Suprapubic skin (tissue), 4 donors: ENCODE data around the gene TFB2M. TPM values are rescaled to one million over a fixed set of nuclear protein-coding genes. Genes with fewer than 3 reads are reported as not detected.
"Not testable (repeated sequence)": the region's sequence is repeated elsewhere in the genome, so short reads cannot be mapped to it uniquely, and the experiment has no call there.

ENCODE experiments used
- DNase-seq, 2 donors: peaks; one replicate each; pipeline ENCODE4 v3.0.0-alpha.2; 2019; ENCODE audit warnings: low spot score in 2 of 2
- H3K27ac ChIP-seq: fragments of 200-600 bp; sonication (generic); one replicate; pipeline ENCODE4 v1.5.1; 2019
- H3K27me3 ChIP-seq: fragments of 200-600 bp; sonication (generic); one replicate; pipeline ENCODE4 v1.5.1; 2019
- H3K36me3 ChIP-seq: fragments of 200-600 bp; sonication (generic); one replicate; pipeline ENCODE4 v1.5.1; 2019
- H3K4me1 ChIP-seq: fragments of 200-600 bp; sonication (generic); one replicate; pipeline ENCODE4 v1.5.1; 2019
- H3K4me3 ChIP-seq: fragments of 200-600 bp; sonication (generic); one replicate; pipeline ENCODE4 v1.5.1; 2019; ENCODE audit warnings: mild to moderate bottlenecking
- H3K9me3 ChIP-seq: fragments of 200-600 bp; sonication (generic); one replicate; pipeline ENCODE4 v1.5.1; 2019
- CTCF ChIP-seq, 2 donors: fragments of 200-600 bp in 1 of 2; fragments of 450-650 bp in 1 of 2; sonication (generic) in 1 of 2; IDR thresholded peaks; one replicate each; pipeline ENCODE4 v1.5.1; 2016 to 2019; ENCODE audit warnings: antibody characterized with exemption in 2 of 2, mild to moderate bottlenecking in 1 of 2, moderate library complexity in 1 of 2
- EP300 ChIP-seq: sonication (generic); formaldehyde crosslinking; IDR thresholded peaks from one replicate; pipeline ENCODE4 v1.6.1; 2017; ENCODE audit warnings: antibody characterized with exemption
- POLR2A ChIP-seq, 2 donors: fragments of 450-650 bp; IDR thresholded peaks; one replicate each; pipeline ENCODE4 v1.6.1; 2017; ENCODE audit warnings: antibody characterized with exemption in 2 of 2, mild to moderate bottlenecking in 2 of 2, moderate library complexity in 2 of 2
- POLR2AphosphoS5 ChIP-seq, 3 donors: sonication (generic); formaldehyde crosslinking; IDR thresholded peaks; one replicate each; pipeline ENCODE4 v1.6.1; 2017; ENCODE audit warnings: antibody characterized with exemption in 3 of 3
- WGBS: methylation state at CpG from one replicate; pipeline ENCODE4 v1.1.5; 2018; 5-methylcytosine and 5-hydroxymethylcytosine counted together
- total RNA-seq, 4 donors: library from RNA; depleted of rRNA; stranded (reverse); fragments of >200 nt; gene quantifications; one replicate each; pipeline ENCODE4 v1.1.0, GENCODE V29; 2016

Gene TFB2M
- 10 to 100 TPM in 3 of 4 donors, 1 to 10 TPM in 1; 9.9 to 15.0 (median 12.1) TPM for total RNA-seq

- Histone ChIP-seq H3K9me3 (no peaks in the 10 kb centered on the region), H3K36me3 (peaks cover 12% of the 10 kb centered on the region), H3K4me1 (peaks cover 31% of the 10 kb centered on the region), H3K4me3 (peak within 1 kb of the TSS; percentile 93), H3K27ac (peak within 1 kb of the TSS; percentile 97), H3K27me3 (no peaks in the 10 kb centered on the region)
- peak; percentile 97 to 99 for DNase-seq
- TF ChIP-seq CTCF (IDR thresholded peaks at IDR 0.05) (no peak), POLR2A (IDR thresholded peaks at IDR 0.05) (peak in 1 of 2 donors; percentile 87), POLR2AphosphoS5 (IDR thresholded peaks at IDR 0.05) (peak; percentile 19 to 96 (median 91)), EP300 (no peak)
- under 1% methylated on average over 26 of the region's 62 CpGs for WGBS
Observed at GRCh38 chr1:246566128-246566812, at the start of gene TFB2M, which contains the start of gene CNST. TFB2M (minus strand) TSS chr1:246566261; CDS start chr1:246566138, 123 bp downstream. CNST (plus strand) TSS chr1:246566456; CDS start chr1:246591563, 25,107 bp downstream.

- 58% methylated on average over 6 of the region's 6 CpGs for WGBS
- H3K4me1 ChIP-seq = peaks cover 33% of the 10 kb centered on the region
- no peaks in the 10 kb centered on the region for H3K36me3 ChIP-seq
- H3K9me3 ChIP-seq = no peaks in the 10 kb centered on the region
- TF ChIP-seq POLR2AphosphoS5 (IDR thresholded peaks at IDR 0.05) (no peak), EP300 (no peak), POLR2A (IDR thresholded peaks at IDR 0.05) (no peak), CTCF (IDR thresholded peaks at IDR 0.05) (no peak)
- H3K27ac ChIP-seq = no peak overlapping the region
- H3K27me3 ChIP-seq = no peaks in the 10 kb centered on the region
- no peak overlapping the region for H3K4me3 ChIP-seq
- no peak for DNase-seq
Observed at GRCh38 chr1:246613096-246613758, 47.2 kb upstream of the TFB2M start.

- Histone ChIP-seq H3K27me3 (no peaks in the 10 kb centered on the region), H3K27ac (peak overlapping the region; percentile 9), H3K36me3 (no peaks in the 10 kb centered on the region), H3K4me3 (no peak overlapping the region), H3K4me1 (peaks cover 32% of the 10 kb centered on the region), H3K9me3 (no peaks in the 10 kb centered on the region)
- no peak for DNase-seq
- 49% methylated on average over 4 of the region's 4 CpGs for WGBS
- no peak for TF ChIP-seq CTCF (IDR thresholded peaks at IDR 0.05)
- no peak for TF ChIP-seq EP300
- TF ChIP-seq POLR2AphosphoS5 (IDR thresholded peaks at IDR 0.05) = no peak
- TF ChIP-seq POLR2A (IDR thresholded peaks at IDR 0.05) = no peak
Observed at GRCh38 chr1:246609632-246610031, 43.6 kb upstream of the TFB2M start.

GRCh38 chr1:246608616-246609376 is 42.7 kb upstream of the TFB2M start:
- no peak for TF ChIP-seq POLR2A (IDR thresholded peaks at IDR 0.05)
- peak; percentile 14 to 81 (median 59) for TF ChIP-seq POLR2AphosphoS5 (IDR thresholded peaks at IDR 0.05)
- TF ChIP-seq EP300 = peak; percentile 1
- Histone ChIP-seq H3K4me3 (no peak overlapping the region), H3K9me3 (no peaks in the 10 kb centered on the region), H3K27me3 (no peaks in the 10 kb centered on the region), H3K36me3 (no peaks in the 10 kb centered on the region), H3K4me1 (peaks cover 32% of the 10 kb centered on the region), H3K27ac (peak overlapping the region; percentile 36)
- peak in 1 of 2 donors; percentile 85 for DNase-seq
- 33% methylated on average over 18 of the region's 18 CpGs for WGBS

GRCh38 chr1:246607462-246607861 is 41.4 kb upstream of the TFB2M start:
- no peaks in the 10 kb centered on the region for H3K9me3 ChIP-seq
- H3K4me1 ChIP-seq = peaks cover 23% of the 10 kb centered on the region
- no peaks in the 10 kb centered on the region for H3K27me3 ChIP-seq
- no peak overlapping the region for H3K27ac ChIP-seq
- no peaks in the 10 kb centered on the region for H3K36me3 ChIP-seq
- WGBS = 97% methylated on average over 18 of the region's 19 CpGs
- TF ChIP-seq POLR2AphosphoS5 (IDR thresholded peaks at IDR 0.05) = no peak
- no peak for TF ChIP-seq CTCF (IDR thresholded peaks at IDR 0.05)
- no peak for TF ChIP-seq POLR2A (IDR thresholded peaks at IDR 0.05)
- no peak for TF ChIP-seq EP300
- no peak for DNase-seq
- no peak overlapping the region for H3K4me3 ChIP-seq

GRCh38 chr1:246605231-246605630 is 39.2 kb upstream of the TFB2M start:
- H3K9me3 ChIP-seq, H3K4me3 ChIP-seq, H3K27me3 ChIP-seq, DNase-seq, H3K27ac ChIP-seq, H3K36me3 ChIP-seq: not testable (repeated sequence)
- H3K4me1 ChIP-seq = peaks cover 29% of the 10 kb centered on the region
- 95% methylated on average over 16 of the region's 19 CpGs for WGBS
